GM23338 (cell line): Measurements from ENCODE around the gene ADH6. TPM values are rescaled to one million over a fixed set of nuclear protein-coding genes. Genes with fewer than 3 reads are reported as not detected.

ENCODE experiments used
- ATAC-seq: fragments of 200-7000 bp; cut with Tn5 transposase; 3 replicates; pipeline ENCODE4 v1.9.1; 2020
- DNase-seq: peaks from one replicate; pipeline ENCODE4 v3.0.0-alpha.2; 2015; ENCODE audit warnings: low spot score
- H2AFZ ChIP-seq: fragments of 200-600 bp; sonication (generic); 2 replicates; pipeline ENCODE4 v1.8.0; 2016; ENCODE audit warnings: antibody characterized with exemption, mild to moderate bottlenecking, moderate library complexity
- H3F3A ChIP-seq: fragments of 200-600 bp; sonication (generic); replicated peaks from 2 replicates; pipeline ENCODE4 v1.8.0; 2017; ENCODE audit warnings: antibody characterized with exemption, mixed run types, low read depth
- H3K27ac ChIP-seq: fragments of 200-600 bp; sonication (generic); 2 replicates; pipeline ENCODE4 v1.6.1; 2016; ENCODE audit warnings: low read depth
- H3K27me3 ChIP-seq: fragments of 200-600 bp; sonication (generic); 2 replicates; pipeline ENCODE4 v1.8.0; 2016; ENCODE audit warnings: mild to moderate bottlenecking, mixed run types, moderate library complexity; ENCODE audit not compliant: insufficient read depth
- H3K36me3 ChIP-seq: fragments of 200-600 bp; sonication (generic); 2 replicates; pipeline ENCODE4 v1.8.0; 2016; ENCODE audit warnings: mild to moderate bottlenecking; ENCODE audit not compliant: insufficient read depth
- H3K4me1 ChIP-seq: fragments of 200-600 bp; sonication (generic); 2 replicates; pipeline ENCODE4 v1.8.0; 2016; ENCODE audit warnings: mild to moderate bottlenecking, moderate library complexity; ENCODE audit not compliant: insufficient read depth
- H3K4me2 ChIP-seq: fragments of 200-600 bp; sonication (generic); 2 replicates; pipeline ENCODE4 v1.7.1; 2017; ENCODE audit warnings: mixed run types
- H3K4me3 ChIP-seq: fragments of 200-600 bp; sonication (generic); 2 replicates; pipeline ENCODE4 v1.6.1; 2016; ENCODE audit warnings: mixed run types
- H3K79me2 ChIP-seq: fragments of 200-600 bp; sonication (generic); replicated peaks from 2 replicates; pipeline ENCODE4 v1.8.0; 2017; ENCODE audit warnings: mild to moderate bottlenecking; ENCODE audit not compliant: insufficient read depth
- H3K9me2 ChIP-seq: fragments of 200-600 bp; sonication (generic); 2 replicates; pipeline ENCODE4 v1.8.0; 2017; ENCODE audit not compliant: insufficient read depth
- H4K20me1 ChIP-seq: fragments of 200-600 bp; sonication (generic); replicated peaks from 2 replicates; pipeline ENCODE4 v1.8.0; 2017; ENCODE audit warnings: mild to moderate bottlenecking; ENCODE audit not compliant: insufficient read depth
- H3K27ac Mint-ChIP-seq: 2 replicates; pipeline ENCODE4 v1.8.0; 2020; ENCODE audit warnings: inconsistent platforms, mild to moderate bottlenecking, moderate library complexity, mixed read lengths
- H3K27me3 Mint-ChIP-seq: 3 replicates; pipeline ENCODE4 v1.8.0; 2022; ENCODE audit warnings: low read depth, mild to moderate bottlenecking, moderate library complexity, mixed read lengths, inconsistent platforms; ENCODE audit not compliant: insufficient read depth, poor library complexity
- H3K36me3 Mint-ChIP-seq: 3 replicates; pipeline ENCODE4 v1.8.0; 2021; ENCODE audit warnings: low read depth, mild to moderate bottlenecking, inconsistent platforms, moderate library complexity, mixed read lengths
- H3K4me1 Mint-ChIP-seq: 3 replicates; pipeline ENCODE4 v1.8.0; 2020; ENCODE audit warnings: mild to moderate bottlenecking, inconsistent platforms, mixed read lengths
- H3K4me3 Mint-ChIP-seq: 3 replicates; pipeline ENCODE4 v1.8.0; 2021; ENCODE audit warnings: moderate library complexity, mild to moderate bottlenecking, inconsistent platforms, mixed read lengths
- H3K9me3 Mint-ChIP-seq: 3 replicates; pipeline ENCODE4 v1.8.0; 2020; ENCODE audit warnings: moderate library complexity, mild to moderate bottlenecking, inconsistent platforms, mixed read lengths
- CREB1 ChIP-seq: fragments of 250-450 bp; sonication (Bioruptor Pico); IDR thresholded peaks from 2 replicates; pipeline ENCODE4 v1.5.0; 2020; ENCODE audit warnings: low read depth, mild to moderate bottlenecking, moderate library complexity
- CTCF ChIP-seq, 2 experiments: fragments of 200-600 bp in 1 of 2; sonication (generic) in 1 of 2; conservative IDR thresholded peaks; 2 replicates each; pipeline versions ENCODE4 v1.5.1 to v1.6.1; 2016 to 2017; ENCODE audit warnings: antibody characterized with exemption in 2 of 2, low read depth in 2 of 2, mild to moderate bottlenecking in 2 of 2, moderate library complexity in 1 of 2
- EZH2 ChIP-seq: fragments of 200-600 bp; sonication (generic); IDR thresholded peaks from one replicate; pipeline ENCODE4 v1.8.0; 2017; ENCODE audit warnings: antibody characterized with exemption, mild to moderate bottlenecking, low read depth; ENCODE audit not compliant: unreplicated experiment
- EZH2phosphoT487 ChIP-seq: fragments of 200-600 bp; sonication (generic); IDR thresholded peaks from one replicate; pipeline ENCODE4 v1.8.1; 2018; ENCODE audit warnings: antibody characterized with exemption; ENCODE audit not compliant: unreplicated experiment
- JUNB ChIP-seq: IDR thresholded peaks from one replicate; pipeline ENCODE4 v1.6.1; 2016; ENCODE audit warnings: antibody characterized with exemption; ENCODE audit not compliant: unreplicated experiment
- NANOG ChIP-seq: IDR thresholded peaks from 2 replicates; pipeline ENCODE4 v1.6.1; 2016; ENCODE audit warnings: antibody characterized with exemption, borderline replicate concordance
- POLR2AphosphoS5 ChIP-seq: IDR thresholded peaks from 2 replicates; pipeline ENCODE4 v1.6.1; 2016; ENCODE audit warnings: antibody characterized with exemption, low read depth
- STAT1 ChIP-seq: IDR thresholded peaks from one replicate; pipeline ENCODE4 v1.6.1; 2016; ENCODE audit warnings: antibody characterized with exemption; ENCODE audit not compliant: unreplicated experiment
- ZNF114 ChIP-seq: fragments of 250-450 bp; sonication (Bioruptor Pico); IDR thresholded peaks from 2 replicates; pipeline ENCODE4 v1.5.0; 2020; ENCODE audit warnings: mild to moderate bottlenecking, moderate library complexity
- ZNF331 ChIP-seq: fragments of 250-450 bp; sonication (Bioruptor Pico); IDR thresholded peaks from 2 replicates; pipeline ENCODE4 v1.5.0; 2020; ENCODE audit warnings: low read depth, mild to moderate bottlenecking, moderate library complexity
- polyA plus RNA-seq: library from polyadenylated mRNA; unstranded; fragments of >200 nt; fragmentation: Nextera tagmentation; extraction: Ambion mirVana; gene quantifications from 2 replicates; pipeline ENCODE4 v1.2.1, GENCODE V29; 2016
- total RNA-seq: library from RNA; depleted of rRNA; stranded (reverse); fragments of >200 nt; shearing (Covaris generic); gene quantifications from 2 replicates; pipeline ENCODE4 v1.2.3, GENCODE V29; 2014
- TF ChIP-seq, protein P1 (sequence below): IDR thresholded peaks from one replicate; pipeline ENCODE4 v1.6.1; 2018; ENCODE audit warnings: antibody characterized with exemption; ENCODE audit not compliant: unreplicated experiment
- TF ChIP-seq, protein P2 (sequence below): IDR thresholded peaks from 2 replicates; pipeline ENCODE4 v1.6.1; 2016; ENCODE audit warnings: antibody characterized with exemption

The ADH6 gene
- total and polyA plus RNA-seq, 2 experiments from 2014 or later: 0.58 TPM; not detected in 1

DNA sequence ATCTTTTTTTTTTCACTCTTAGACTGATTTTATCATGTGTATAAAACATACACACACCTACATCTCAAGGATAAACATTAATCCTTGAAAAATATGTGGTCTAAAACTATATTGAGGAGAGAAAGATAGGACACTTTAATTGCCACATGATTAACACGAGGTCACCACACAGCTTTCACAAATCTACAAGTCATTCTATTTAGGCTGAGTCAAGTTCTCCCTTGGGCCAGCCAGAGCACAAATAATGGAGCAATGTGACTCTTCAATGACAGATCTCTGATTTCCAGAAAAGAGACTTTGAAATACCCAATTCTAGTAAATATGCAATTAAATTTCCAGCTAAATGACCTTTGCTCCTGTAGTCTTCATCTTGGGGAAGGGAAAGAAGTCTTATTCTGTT is 62.1 kb downstream of the ADH6 start (continued):
- no peak for TF ChIP-seq NANOG
- no peak for TF ChIP-seq POLR2AphosphoS5
- TF ChIP-seq EZH2: no peak
- no peak for TF ChIP-seq CTCF (conservative IDR thresholded peaks at IDR 0.05; ENCODE audit: low read depth in 2 of 2)
- TF ChIP-seq, protein P1, sequence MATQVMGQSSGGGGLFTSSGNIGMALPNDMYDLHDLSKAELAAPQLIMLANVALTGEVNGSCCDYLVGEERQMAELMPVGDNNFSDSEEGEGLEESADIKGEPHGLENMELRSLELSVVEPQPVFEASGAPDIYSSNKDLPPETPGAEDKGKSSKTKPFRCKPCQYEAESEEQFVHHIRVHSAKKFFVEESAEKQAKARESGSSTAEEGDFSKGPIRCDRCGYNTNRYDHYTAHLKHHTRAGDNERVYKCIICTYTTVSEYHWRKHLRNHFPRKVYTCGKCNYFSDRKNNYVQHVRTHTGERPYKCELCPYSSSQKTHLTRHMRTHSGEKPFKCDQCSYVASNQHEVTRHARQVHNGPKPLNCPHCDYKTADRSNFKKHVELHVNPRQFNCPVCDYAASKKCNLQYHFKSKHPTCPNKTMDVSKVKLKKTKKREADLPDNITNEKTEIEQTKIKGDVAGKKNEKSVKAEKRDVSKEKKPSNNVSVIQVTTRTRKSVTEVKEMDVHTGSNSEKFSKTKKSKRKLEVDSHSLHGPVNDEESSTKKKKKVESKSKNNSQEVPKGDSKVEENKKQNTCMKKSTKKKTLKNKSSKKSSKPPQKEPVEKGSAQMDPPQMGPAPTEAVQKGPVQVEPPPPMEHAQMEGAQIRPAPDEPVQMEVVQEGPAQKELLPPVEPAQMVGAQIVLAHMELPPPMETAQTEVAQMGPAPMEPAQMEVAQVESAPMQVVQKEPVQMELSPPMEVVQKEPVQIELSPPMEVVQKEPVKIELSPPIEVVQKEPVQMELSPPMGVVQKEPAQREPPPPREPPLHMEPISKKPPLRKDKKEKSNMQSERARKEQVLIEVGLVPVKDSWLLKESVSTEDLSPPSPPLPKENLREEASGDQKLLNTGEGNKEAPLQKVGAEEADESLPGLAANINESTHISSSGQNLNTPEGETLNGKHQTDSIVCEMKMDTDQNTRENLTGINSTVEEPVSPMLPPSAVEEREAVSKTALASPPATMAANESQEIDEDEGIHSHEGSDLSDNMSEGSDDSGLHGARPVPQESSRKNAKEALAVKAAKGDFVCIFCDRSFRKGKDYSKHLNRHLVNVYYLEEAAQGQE: no peak
- no peak for TF ChIP-seq ZNF114 (CRISPR knock-in tag)
- TF ChIP-seq STAT1: no peak
- TF ChIP-seq JUNB: no peak

DNA sequence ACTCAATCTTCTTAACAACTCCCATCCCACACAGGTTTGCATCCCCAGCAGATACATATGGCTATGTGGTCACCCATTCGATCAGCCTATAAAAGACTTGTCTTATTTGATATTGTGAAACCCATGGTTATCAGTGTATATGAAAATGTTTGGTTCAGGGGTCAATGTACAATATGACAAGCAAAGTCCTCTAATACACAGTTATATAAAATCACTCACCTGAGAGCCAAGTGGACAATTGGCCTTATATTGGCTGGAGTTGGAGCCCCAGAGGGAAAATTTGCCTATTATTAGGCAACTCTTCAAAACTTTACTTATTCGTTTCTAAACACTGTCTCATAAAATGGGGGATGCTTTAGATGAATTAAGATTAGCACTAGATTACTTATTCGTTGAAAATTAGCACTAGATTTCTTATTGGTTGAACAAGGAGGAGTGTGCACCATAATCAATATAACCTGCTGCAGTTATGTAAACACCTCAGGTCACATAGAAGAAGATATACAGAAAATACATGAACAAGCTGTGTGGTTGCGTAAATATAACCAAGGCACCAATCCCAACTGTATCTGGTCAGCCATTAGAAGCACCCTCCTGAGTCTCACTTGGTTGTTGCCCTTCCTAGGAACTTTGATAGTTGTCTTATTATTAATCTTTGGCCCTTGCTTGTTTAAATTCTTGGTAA is 64.2 kb downstream of the ADH6 start:
- H3K4me2 ChIP-seq: no peak overlapping the region
- no peaks in the 10 kb centered on the region for H4K20me1 ChIP-seq
- no peak overlapping the region for H3K4me3 Mint-ChIP-seq
- H3K79me2 ChIP-seq: no peaks in the 10 kb centered on the region
- H3K36me3 ChIP-seq: no peaks in the 10 kb centered on the region
- no peak overlapping the region for H3K4me3 ChIP-seq
- H3K9me2 ChIP-seq: no peaks in the 10 kb centered on the region; the same call in 1 of the 2 replicates
- no peaks in the 10 kb centered on the region for H3K27me3 Mint-ChIP-seq
- no peaks in the 10 kb centered on the region for H3K4me1 ChIP-seq
- ATAC-seq: no peak
- H3K36me3 Mint-ChIP-seq: peaks cover 23% of the 10 kb centered on the region
- no peaks in the 10 kb centered on the region for H3F3A ChIP-seq
- no peaks in the 10 kb centered on the region for H3K27me3 ChIP-seq
- peaks cover 28% of the 10 kb centered on the region for H3K9me3 Mint-ChIP-seq
- no peaks in the 10 kb centered on the region for H3K4me1 Mint-ChIP-seq
- no peak overlapping the region for H3K27ac ChIP-seq
- H2AFZ ChIP-seq: no peak overlapping the region
- no peak for DNase-seq
- no peak overlapping the region for H3K27ac Mint-ChIP-seq
- TF ChIP-seq POLR2AphosphoS5: no peak
- no peak for TF ChIP-seq CTCF (conservative IDR thresholded peaks at IDR 0.05; ENCODE audit: low read depth in 2 of 2)
- no peak for TF ChIP-seq STAT1
- TF ChIP-seq, protein P1: no peak
- TF ChIP-seq JUNB: no peak
- TF ChIP-seq NANOG: no peak
- TF ChIP-seq EZH2phosphoT487: no peak
- TF ChIP-seq, protein P2, sequence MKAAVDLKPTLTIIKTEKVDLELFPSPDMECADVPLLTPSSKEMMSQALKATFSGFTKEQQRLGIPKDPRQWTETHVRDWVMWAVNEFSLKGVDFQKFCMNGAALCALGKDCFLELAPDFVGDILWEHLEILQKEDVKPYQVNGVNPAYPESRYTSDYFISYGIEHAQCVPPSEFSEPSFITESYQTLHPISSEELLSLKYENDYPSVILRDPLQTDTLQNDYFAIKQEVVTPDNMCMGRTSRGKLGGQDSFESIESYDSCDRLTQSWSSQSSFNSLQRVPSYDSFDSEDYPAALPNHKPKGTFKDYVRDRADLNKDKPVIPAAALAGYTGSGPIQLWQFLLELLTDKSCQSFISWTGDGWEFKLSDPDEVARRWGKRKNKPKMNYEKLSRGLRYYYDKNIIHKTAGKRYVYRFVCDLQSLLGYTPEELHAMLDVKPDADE: no peak
- no peak for TF ChIP-seq EZH2
- TF ChIP-seq ZNF331 (CRISPR knock-in tag): no peak
- TF ChIP-seq CREB1: no peak
